GM18519 (cell line): ENCODE data around the gene CHD5.

Source experiments
- ATAC-seq: cut with Tn5 transposase; IDR thresholded peaks from one replicate; pipeline ENCODE4 v1.9.1; 2021; ENCODE audit warnings: mild to moderate bottlenecking, moderate library complexity; ENCODE audit not compliant: unreplicated experiment, low FRiP score

Gene CHD5

DNA sequence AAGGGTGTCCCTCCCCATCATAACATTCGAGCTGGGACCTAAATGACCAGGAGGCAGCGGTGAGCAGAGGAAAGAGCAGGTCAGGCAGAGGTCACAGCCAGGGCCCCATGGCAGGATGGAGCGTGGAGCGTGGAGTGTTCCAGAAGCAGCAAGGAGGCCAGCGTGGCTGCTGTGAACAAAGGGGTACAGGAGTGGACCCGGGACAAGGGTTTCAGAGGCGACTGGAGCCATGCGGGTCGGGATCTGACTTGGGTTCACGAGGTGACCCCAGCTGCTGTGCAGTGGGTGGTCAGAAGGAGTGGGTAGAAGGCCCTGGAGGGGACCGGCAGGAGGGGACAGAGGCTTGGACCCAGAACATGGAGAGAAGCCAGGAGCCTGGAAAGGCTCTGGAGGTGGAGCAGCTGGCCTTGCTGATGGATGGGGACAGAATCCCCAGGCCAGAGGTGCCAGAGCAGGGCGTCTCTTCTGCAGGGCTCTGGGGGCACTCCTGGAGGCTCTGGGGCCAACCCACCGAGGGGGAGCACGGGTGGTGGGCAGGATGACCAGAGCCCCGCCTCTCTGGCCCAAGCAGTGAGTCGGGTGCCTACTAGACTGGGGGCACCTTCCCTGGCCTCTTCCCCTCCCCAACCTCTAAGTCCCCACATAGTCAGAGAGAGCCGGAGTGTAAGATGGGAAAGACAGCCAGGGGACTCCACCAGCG, 2.3 kb downstream of the CHD5 start:
- ATAC-seq, result no peak

DNA sequence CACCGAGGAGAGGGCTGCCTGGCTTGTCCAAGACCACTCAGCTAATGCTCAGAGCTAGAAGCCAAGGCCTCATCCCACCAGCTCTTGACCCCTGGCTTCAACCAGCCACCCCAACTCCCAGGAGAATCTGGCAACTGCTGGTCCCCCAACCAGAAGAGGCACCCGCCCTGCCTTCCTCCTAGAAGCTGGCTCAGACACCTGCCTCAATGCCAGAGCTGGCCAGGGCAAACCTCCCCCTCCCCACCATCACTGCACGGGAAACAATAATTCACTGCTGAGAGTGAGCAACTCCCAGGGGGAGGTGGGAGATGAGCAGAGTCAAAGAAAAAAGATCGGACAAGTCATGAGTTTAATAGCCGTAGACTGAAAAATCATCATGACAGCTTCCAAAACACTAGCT, 3.3 kb downstream of the CHD5 start:
- no peak for ATAC-seq

DNA sequence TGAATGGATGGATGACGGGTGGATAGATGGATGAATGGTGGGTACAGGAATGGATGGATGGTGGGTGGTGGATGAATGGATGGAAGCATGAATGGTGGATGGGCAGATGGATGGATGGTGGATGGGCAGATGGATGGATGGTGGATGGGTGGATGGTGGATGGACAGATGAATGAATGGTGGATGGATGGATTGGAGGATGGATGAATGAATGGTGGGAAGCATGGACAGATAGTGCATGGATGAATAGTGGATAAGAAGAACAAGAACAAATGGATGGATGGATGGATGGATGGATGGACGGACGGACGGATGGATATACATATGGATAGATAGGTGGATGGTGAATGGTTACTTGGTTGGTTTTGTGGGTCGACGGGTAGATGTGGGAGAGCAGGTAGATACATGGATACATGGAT, 4.7 kb downstream of the CHD5 start:
- ATAC-seq, result no peak

DNA sequence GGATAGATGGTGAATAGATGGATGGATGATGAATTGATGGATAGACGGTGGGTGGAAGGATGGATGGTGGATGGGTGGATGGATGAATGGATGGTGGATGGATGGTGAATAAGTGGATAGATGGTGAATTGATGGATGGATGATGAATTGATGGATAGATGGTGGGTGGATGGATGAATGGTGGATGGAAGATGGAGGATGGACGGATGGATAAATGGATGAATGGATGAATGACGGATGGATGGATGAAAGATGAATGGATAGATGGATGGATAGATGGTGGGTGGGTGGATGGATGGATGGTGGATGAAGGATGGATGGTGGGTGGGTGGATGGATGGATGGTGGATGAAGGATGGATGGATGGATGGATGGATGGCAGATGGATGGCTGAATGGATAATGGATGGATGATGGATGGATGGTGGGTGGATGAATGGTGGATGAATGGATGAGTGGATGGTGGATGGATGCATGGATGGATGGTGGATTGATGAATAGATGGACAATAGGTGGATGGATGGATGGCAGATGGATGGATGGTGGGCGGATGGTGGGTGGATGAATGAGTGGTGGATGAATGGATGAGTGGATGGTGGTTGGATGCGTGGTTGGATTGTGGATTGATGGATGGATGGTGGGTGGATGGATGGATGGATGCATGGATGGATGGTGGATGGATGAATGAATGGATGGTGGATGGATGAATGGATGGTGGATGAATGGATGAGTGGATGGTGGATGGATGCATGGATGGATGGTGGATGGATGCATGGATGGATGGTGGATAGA, 5.3 kb downstream of the CHD5 start:
- no peak for ATAC-seq

DNA sequence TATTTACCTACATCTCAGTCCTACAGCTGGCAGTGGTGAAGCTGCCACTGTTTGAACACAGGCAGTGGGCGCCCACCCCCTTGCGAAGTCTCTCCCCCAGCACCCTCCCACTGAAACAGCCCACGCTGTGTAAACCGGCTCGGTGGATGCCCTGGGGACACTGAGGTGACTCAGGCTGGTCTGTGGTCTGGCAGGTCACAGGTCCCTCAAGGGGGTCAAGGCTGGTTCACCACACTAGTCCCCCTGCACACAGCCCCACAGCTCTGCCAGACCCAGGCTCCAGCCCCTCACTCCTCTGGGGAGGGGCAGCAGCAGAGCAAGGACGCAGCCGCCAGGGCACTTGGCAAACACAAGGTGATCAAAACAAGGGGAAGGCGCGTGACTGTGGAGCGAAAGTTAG, 7.6 kb downstream of the CHD5 start:
- no peak for ATAC-seq

DNA sequence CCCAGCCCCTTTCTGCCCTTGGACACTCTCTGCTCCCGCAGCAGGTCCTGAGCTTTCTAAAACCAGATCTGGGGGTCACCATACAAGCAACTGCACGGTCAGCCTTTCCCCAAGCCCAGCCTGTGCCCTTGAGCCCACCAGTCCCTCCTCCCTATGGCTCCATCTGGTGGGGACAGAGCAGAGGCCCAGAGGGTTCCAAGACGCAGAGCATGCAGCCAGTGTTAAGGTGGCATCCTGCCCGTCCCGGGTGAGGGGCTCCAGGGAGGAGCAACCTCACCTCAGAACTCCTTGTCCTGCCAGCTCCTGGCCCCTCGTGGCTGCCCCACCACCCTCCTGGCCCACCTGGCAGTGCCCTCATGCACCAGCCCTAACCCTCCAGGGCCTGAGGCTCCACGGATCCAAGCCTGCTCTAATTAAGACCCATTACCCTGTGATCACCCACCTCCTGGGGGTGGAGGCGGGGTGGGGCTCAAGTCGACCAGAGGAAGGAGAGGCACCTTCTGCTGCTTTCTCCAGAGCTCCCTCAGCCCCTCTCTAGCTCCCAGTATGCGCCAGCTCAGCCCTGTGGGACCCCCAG, 8.5 kb downstream of the CHD5 start:
- ATAC-seq, result no peak

DNA sequence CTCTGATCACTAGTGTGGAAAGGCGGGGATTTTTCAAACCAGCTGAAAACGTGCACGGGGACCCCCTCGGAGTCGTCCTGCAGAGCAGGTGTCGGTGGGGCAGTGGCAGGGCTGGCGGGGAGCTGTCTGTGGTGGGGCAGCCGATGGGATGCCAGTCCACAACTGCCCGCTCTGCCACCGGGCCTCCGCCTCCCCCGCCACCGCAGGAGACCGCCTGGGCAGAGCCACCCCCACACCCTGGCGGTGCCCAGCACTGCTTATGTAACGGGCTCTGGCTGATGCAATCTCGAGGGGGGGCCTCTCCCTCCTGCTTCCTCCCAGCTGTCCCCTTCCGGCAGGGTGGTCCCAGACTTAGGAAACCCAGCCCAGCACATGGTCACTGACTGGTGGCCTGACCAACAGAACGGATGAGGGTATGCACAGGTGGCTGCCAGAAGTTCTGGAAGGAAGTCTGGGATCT, 9.3 kb downstream of the CHD5 start:
- no peak for ATAC-seq

DNA sequence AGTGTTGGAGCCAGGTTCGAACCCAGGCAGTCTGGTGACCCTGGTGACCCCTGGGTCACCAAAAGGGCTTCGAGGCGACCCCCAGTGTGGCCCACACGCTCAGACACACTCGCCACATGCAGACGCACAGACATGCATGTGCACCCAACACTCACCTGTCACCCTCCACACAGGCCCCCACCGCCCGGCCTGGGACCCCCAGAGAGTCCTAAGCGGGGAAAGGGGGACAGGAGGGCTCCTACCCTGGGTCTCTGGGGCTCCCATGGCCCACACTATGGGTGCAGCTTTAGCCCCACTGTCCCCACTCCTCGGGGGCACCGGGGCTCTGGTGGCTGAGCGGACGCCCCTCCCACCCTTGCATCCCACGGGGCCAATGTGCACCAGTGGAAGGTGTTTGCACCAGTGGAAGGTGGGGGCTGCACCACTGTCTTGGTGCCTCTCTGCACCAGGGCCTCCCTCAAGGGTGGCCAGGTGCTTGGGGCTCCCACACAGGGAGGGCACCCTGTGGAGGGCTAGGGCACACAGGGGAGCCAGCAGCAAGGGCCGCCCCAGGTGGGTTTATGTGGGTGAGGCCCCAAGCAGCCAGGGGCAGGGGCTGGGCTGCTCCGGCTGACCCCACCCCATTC, 9.9 kb downstream of the CHD5 start:
- ATAC-seq, result no peak

DNA sequence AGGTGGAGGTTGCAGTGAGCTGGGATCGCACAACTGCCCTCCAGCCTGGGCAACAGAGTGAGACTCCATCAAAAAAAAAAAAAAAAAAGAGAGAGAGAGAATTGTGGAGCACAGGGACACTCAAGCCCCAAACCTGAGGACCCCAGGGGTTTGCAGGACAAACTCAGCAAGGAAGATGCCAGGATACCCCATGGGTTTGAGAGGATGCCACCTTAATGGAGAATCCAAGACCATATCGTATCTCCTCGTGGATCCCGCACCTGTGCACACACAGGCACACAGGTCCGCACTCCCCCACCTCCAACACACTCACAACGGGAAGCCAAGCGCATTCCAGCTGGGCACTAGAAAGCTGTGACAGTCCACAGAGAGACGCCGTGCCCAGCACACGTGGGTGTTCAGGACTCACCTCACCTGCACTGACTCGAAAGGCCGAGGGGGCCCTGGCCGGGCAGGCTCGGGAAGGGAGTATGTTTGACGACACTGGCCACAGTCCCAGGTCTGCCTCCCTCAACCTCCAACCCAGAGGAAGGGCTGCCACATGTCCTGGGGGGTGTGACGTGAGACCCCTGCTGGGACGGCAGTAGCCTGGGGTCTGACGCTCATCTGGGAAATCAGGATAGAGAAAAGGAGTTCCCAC, 11.1 kb downstream of the CHD5 start:
- no peak for ATAC-seq

DNA sequence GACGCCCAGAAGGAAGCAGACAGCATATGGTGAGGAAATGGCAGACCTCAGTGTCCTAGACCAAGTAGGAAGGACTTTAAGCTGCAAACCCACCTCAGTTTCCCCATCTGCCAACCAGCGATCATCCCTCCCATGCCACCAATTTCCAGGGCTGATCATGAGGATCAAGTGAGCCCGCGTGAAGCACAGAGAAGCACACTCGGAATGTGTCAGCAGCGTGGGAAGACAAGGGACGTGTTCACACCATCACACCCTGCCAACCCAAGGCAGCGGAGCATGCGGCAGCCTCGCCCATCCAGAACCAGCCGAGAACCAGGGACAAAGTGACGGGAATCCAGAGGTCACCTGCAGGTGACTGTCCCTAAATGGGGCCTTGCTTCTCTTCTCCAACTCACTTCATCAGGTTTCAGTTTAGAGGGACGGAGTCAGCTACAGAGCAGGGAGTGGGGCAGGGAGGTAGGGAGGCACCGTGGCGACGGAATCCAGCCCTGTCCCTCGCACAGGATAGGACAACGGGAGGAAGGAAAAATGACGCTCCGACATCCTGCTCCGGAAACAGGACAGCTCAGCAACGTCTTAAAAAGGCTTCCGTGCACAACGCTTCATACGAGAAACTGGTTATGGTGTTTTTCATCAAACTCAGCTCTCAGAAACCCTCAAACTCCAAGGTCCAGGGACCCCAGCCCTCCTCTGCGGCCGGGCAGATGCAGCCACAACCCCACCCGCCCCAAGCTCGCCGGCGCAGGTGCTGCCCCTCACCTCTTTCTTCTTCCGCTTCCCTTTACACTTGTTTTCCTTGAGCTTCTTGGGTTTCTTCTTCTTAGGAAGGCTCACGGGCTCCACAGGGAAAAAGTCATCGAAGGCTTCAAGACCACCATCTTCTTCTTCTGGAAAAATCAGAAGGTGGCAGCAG, 12.5 kb downstream of the CHD5 start:
- ATAC-seq, result no peak

DNA sequence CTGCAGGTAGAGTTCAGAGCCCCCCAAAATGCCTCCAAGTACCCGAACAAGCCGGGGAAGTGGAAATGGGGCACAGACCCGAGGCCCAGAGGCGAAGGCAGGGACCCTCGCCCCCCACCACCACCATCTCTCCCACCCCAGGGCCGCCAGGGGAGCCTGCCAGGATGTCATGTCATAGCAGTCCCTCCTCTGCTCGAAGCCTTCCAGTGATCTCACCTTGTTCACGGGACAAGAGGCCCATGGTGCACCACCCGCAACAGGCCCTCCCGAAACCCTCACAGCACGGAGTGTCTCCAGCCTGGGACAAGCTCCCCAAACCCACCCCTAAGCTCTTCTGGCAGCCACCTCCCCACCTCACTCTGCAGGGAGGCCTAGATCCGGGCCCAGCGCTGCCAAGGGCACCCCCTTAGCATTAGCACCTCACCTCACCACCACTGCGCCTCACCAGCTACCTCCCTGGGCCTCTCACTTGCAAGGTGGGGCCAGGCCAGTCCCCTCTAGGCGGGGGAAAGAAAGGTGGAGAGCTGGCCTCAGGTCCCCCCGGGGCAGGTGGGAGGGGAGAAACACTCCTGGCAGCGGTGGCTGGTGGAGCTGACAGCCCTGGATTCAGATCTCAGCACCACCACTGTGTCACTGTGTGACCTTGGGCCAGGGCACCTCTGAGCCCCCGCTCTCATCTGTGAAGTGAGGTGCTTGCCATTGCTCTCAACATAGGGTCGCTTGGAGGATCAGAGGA, 13.3 kb downstream of the CHD5 start:
- no peak for ATAC-seq

DNA sequence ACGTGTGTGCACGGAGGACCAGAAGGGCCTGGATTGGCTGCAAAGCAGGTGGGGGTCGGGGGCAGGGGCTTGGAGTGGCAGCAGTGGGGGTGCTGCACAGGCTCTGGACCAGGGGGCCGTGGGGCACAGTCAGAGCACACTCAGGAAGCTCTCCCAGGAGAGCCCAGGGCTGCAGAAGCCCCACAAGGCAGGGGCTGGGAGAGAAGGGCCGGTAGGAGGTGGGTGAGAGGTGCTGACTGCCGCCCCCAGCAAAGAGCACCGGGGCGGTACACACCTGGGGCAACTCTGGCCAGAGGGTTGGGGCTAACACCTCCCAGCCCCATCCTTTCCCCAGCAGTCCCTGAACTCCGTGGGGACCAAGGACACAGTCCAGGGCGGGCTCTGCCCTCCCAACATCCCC, 13.9 kb downstream of the CHD5 start:
- ATAC-seq, result no peak

DNA sequence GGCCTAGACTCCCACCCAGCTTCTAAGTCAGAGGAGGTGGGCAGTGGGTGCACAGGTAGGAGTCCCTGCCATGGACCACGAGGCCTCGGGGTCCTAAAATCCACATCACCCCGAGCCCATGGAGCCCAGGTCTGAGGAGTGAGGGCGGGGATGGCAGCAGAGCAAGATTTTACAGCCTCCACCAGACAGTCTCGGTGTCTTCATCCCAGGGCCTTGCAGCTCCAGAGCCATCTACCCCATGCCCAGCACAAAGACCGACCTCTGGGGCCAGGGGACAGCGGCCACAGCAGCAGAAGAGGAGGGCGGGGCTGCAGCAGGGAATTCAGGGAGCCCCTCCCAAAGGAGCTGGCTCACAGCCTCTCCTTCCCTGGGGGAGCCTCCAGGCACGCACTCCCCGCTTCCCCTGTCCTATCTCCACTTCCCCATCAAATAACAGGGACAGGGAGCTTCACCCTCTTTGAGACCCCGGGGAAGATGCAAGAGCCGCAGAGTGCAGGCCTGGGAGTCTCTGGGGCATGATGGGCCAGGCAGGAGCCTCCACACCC, 14.6 kb downstream of the CHD5 start:
- no peak for ATAC-seq

DNA sequence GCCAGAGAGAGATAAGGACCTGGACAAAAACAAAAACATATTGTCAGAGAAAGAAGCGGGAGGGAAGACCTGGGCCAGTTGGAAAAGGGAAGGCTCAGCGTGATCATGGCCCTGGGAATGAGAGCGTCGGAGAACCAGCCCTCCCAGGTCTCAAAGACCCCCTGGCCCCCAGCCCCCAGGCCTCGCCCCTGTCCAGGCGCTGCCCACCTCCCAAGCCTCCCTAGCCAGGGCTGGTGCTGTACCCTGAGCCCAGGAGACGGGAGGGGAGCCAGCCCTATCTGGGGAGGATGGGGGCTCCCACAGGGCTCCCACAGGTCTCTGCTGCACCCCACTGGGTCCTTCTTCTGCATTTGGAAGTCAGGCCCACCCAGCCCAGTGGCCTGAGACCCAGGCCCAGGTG, 15.1 kb downstream of the CHD5 start:
- no peak for ATAC-seq

DNA sequence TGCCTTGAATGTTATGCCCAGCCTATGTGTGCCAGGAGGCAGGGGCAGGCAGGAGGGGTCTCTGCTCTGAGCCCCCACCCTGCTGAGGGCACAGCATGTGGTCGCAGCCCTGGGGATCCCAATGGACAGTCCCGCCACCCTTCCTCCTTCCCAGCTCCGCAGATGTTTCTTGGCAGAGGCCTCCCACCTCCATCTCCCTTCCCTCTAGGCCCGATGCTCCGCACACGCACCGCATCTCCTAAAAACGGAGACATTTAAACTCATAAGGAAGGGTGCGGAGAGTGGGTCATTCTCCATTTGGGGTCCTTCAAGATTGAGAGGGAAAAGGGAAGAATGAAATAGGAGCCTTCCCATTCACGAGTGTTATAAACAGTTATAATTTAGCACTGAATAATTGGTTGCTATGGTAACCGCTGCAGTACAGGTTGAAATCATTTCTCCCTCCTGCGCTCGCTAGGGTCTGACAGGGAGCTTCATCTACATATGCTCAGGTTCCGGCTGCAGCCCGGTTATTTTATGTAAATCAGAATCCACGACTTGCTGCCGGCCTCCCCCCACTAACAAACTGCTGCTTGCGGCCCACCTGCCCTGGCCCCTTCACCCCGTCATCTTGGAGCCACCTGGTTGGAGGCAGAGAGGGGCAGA, 16.0 kb downstream of the CHD5 start:
- no peak for ATAC-seq

DNA sequence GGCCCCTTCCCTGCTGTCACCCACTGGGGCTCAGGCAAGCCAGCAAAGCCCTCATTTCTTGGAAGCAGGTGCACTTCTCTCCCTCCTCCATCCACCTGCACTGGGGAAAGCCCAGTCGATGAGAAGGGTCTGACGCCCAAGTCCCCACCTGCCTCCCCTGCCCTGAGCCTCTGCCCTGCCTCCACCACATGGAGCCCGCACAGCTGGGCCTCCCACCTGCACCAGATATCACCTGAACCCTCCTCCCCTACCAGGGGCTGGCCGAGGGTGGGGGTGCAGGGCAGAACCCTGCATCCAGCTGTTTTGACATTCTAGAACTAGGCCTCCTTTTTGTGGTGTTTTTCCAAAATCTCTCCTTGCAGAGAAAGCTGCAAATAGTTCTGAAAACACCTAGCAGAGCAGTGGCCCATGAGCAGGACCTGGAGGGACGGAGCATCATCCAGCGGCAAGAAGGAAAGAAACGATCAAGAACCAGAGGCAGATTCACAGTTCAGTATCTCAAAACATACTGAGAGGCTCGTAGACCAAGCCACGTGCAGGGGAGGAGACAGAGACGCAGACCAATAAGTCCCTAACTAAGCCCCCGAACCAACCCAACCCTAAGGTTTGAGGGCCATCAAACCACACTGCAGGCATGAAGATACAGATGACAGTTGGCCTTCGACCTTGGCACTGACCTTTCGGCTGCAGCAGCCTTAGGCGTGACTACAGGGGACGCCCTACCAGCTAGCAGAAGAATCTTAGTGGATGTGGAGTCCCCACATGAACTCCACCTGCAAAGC, 16.7 kb downstream of the CHD5 start:
- ATAC-seq, result no peak

DNA sequence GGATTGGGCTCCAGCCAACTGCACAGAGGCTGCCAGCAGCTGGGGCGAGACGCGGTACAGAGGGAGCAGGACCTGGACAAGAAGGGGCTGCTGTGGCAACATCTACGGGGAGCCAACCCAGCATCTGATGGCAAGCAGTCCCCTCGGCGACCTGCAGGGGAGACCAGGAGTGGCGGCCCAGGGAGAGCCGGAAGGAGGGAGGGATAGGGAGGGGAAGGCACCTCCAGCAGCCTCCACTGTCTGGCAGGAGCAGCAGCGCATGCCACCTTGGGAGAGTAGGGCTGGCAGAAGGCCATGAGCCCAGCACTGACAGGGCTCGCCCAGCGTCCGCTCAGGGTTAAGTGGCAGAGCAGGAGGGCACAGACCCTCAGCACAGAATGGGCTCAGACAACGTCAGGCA, 17.3 kb downstream of the CHD5 start:
- ATAC-seq, result no peak

DNA sequence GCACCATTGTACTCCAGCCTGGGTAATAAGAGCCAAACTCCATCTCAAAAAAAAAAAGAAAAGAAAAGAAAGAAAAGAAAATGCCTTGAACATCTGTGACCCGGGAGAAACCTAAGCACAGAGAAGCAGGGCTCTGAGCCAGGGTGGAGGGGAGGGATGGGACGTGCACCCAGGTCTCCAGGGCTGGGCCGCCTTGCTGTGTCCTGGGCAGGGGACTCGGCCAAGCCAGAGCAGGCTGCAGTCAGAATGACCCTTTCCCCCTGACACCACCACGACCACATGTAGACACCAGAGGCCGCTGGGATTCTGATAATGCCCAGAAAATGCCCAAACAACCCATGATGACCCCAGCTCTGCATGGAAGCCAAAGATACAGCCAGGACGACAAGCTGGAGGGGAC, 17.8 kb downstream of the CHD5 start:
- ATAC-seq, result no peak
